Frontal cortex (tissue), 1 donor: ENCODE data around the gene GIMAP4. TPM values are rescaled to one million over a fixed set of nuclear protein-coding genes. Genes with fewer than 3 reads are reported as not detected.

ENCODE experiments used
- total RNA-seq: library from RNA; depleted of rRNA; stranded (reverse); fragments of >200 nt; gene quantifications from one replicate; pipeline ENCODE4 v1.2.3, GENCODE V29; 2014

GIMAP4 gene
- total RNA-seq, 1 donor from 2014 or later, result 9.0 TPM

Other genes with a start within 250 kb of the GIMAP4 start
- gene LRRC61, start 244.0 kb upstream of the GIMAP4 start, total RNA-seq, result 13.5 TPM
- 5.3 TPM for gene ACTR3C, start 243.8 kb upstream of the GIMAP4 start, total RNA-seq
- 6.9 TPM for gene RARRES2, start 225.8 kb upstream of the GIMAP4 start, total RNA-seq
- 29.3 TPM for gene REPIN1, start 198.6 kb upstream of the GIMAP4 start, total RNA-seq
- gene ZNF775, start 188.1 kb upstream of the GIMAP4 start, total RNA-seq, result 10.2 TPM
- 1.6 TPM for gene GIMAP8, start 116.8 kb upstream of the GIMAP4 start, total RNA-seq
- gene GIMAP7, start 52.5 kb upstream of the GIMAP4 start, total RNA-seq, result 2.4 TPM
- gene GIMAP6, start 65.0 kb downstream of the GIMAP4 start, total RNA-seq, result 6.9 TPM
- 3.7 TPM for gene GIMAP2, start 118.3 kb downstream of the GIMAP4 start, total RNA-seq
- gene GIMAP1, start 149.2 kb downstream of the GIMAP4 start, total RNA-seq, result 0.82 TPM
- gene GIMAP5, start 170.0 kb downstream of the GIMAP4 start, total RNA-seq, result 3.7 TPM
- 2.4 TPM for gene TMEM176B, start 233.0 kb downstream of the GIMAP4 start, total RNA-seq
- 1.2 TPM for gene TMEM176A, start 233.4 kb downstream of the GIMAP4 start, total RNA-seq